Liver (tissue), 9 donors: ENCODE data around the gene HSPA1B. TPM values are rescaled to one million over a fixed set of nuclear protein-coding genes. Genes with fewer than 3 reads are reported as not detected.

ENCODE experiments used
- DNase-seq: peaks from one replicate; pipeline ENCODE4 v3.0.0-alpha.2; 2017; ENCODE audit warnings: low spot score
- H3K27ac ChIP-seq, 2 donors: one replicate each; pipeline ENCODE4 v1.7.0; 2013; ENCODE audit warnings: inconsistent platforms in 2 of 2, low read length in 2 of 2, control low read depth in 1 of 2, low read depth in 1 of 2, mild to moderate bottlenecking in 1 of 2
- H3K27me3 ChIP-seq, 4 donors: one replicate each; pipeline versions ENCODE4 v1.6.1 to v1.7.0; 2013; ENCODE audit warnings: low read length in 3 of 4, inconsistent platforms in 1 of 4, mild to moderate bottlenecking in 1 of 4, moderate library complexity in 1 of 4; ENCODE audit not compliant: control insufficient read depth in 4 of 4, insufficient read depth in 4 of 4
- H3K36me3 ChIP-seq, 4 donors: one replicate each; pipeline versions ENCODE4 v1.6.1 to v1.7.0; 2013; ENCODE audit warnings: low read length in 3 of 4, mild to moderate bottlenecking in 3 of 4, low read depth in 1 of 4, moderate library complexity in 1 of 4; ENCODE audit not compliant: control insufficient read depth in 4 of 4, insufficient read depth in 3 of 4
- H3K4me1 ChIP-seq, 4 donors: one replicate each; pipeline versions ENCODE4 v1.6.1 to v1.7.0; 2013; ENCODE audit warnings: low read length in 3 of 4, mild to moderate bottlenecking in 3 of 4, moderate library complexity in 1 of 4; ENCODE audit not compliant: control insufficient read depth in 4 of 4, insufficient read depth in 4 of 4
- H3K4me3 ChIP-seq, 3 donors: one replicate each; pipeline versions ENCODE4 v1.6.1 to v1.7.0; 2013; ENCODE audit warnings: low read length in 3 of 3, control low read depth in 1 of 3, low read depth in 1 of 3, mild to moderate bottlenecking in 1 of 3
- H3K9ac ChIP-seq, 2 donors: one replicate each; pipeline ENCODE4 v1.7.0; 2013; ENCODE audit warnings: low read length in 2 of 2, mild to moderate bottlenecking in 2 of 2, moderate library complexity in 2 of 2, control low read depth in 1 of 2, low read depth in 1 of 2
- H3K9me3 ChIP-seq, 4 donors: one replicate each; pipeline versions ENCODE4 v1.6.1 to v1.7.0; 2013; ENCODE audit warnings: low read length in 3 of 4; ENCODE audit not compliant: control insufficient read depth in 4 of 4
- EGR1 ChIP-seq, 2 donors: IDR thresholded peaks; 2 replicates each; pipeline ENCODE4 v1.6.1; 2016 to 2018; ENCODE audit warnings: antibody characterized with exemption in 2 of 2, low read depth in 2 of 2
- FOXA1 ChIP-seq: IDR thresholded peaks from 2 replicates; pipeline ENCODE4 v1.6.1; 2016; ENCODE audit warnings: antibody characterized with exemption
- GABPA ChIP-seq, 2 donors: IDR thresholded peaks in 1 of 2; conservative IDR thresholded peaks in 1 of 2; 2 replicates each; pipeline ENCODE4 v1.6.1; 2016; ENCODE audit warnings: antibody characterized with exemption in 2 of 2, mild to moderate bottlenecking in 1 of 2, moderate library complexity in 1 of 2
- JUND ChIP-seq, 2 donors: IDR thresholded peaks; 2 replicates each; pipeline ENCODE4 v1.6.1; 2016; ENCODE audit warnings: antibody characterized with exemption in 2 of 2
- NR2F2 ChIP-seq: IDR thresholded peaks from 2 replicates; pipeline ENCODE4 v1.6.1; 2016; ENCODE audit warnings: antibody characterized with exemption
- RAD21 ChIP-seq, 2 donors: IDR thresholded peaks; 2 replicates each; pipeline ENCODE4 v1.6.1; 2016; ENCODE audit warnings: antibody characterized with exemption in 2 of 2, mild to moderate bottlenecking in 2 of 2
- RXRA ChIP-seq, 2 donors: IDR thresholded peaks; 2 replicates each; pipeline ENCODE4 v1.6.1; 2017 to 2018; ENCODE audit warnings: antibody characterized with exemption in 2 of 2, mild to moderate bottlenecking in 1 of 2
- SP1 ChIP-seq: IDR thresholded peaks from 2 replicates; pipeline ENCODE4 v1.6.1; 2018; ENCODE audit warnings: antibody characterized with exemption, mild to moderate bottlenecking
- TAF1 ChIP-seq: conservative IDR thresholded peaks from 2 replicates; pipeline ENCODE4 v1.6.1; 2016; ENCODE audit warnings: antibody characterized with exemption, mild to moderate bottlenecking
- YY1 ChIP-seq: IDR thresholded peaks from 2 replicates; pipeline ENCODE4 v1.6.1; 2016; ENCODE audit warnings: antibody characterized with exemption, mild to moderate bottlenecking
- WGBS: extraction: QIAGEN DNeasy Blood & Tissue Kit; methylation state at CpG from one replicate; pipeline ENCODE4 v1.1.7; 2013; 5-methylcytosine and 5-hydroxymethylcytosine counted together
- polyA plus RNA-seq, 2 donors: library from polyadenylated mRNA; stranded (reverse) in 1 of 2; unstranded in 1 of 2; fragments of 200-250 nt in 1 of 2; fragments of >200 nt in 1 of 2; fragmentation: Nextera tagmentation in 1 of 2; extraction: Ambion mirVana in 1 of 2; gene quantifications; one replicate each; pipeline versions ENCODE4 v1.2.1 to v1.2.3, GENCODE V29; 2013 to 2015
- total RNA-seq, 2 donors: library from RNA; depleted of rRNA; stranded (reverse); fragments of >200 nt; gene quantifications; one replicate each; pipeline ENCODE4 v1.2.3, GENCODE V29; 2014
- TF ChIP-seq, protein P1 (sequence below): IDR thresholded peaks from 2 replicates; pipeline ENCODE4 v1.6.1; 2016; ENCODE audit warnings: antibody characterized with exemption
- TF ChIP-seq, protein P2 (sequence below): IDR thresholded peaks from 2 replicates; pipeline ENCODE4 v1.6.1; 2016; ENCODE audit warnings: antibody characterized with exemption, mild to moderate bottlenecking
- TF ChIP-seq, protein P3 (sequence below): IDR thresholded peaks from 2 replicates; pipeline ENCODE4 v1.6.1; 2016; ENCODE audit warnings: antibody characterized with exemption
- TF ChIP-seq, protein P4 (sequence below): IDR thresholded peaks from 2 replicates; pipeline ENCODE4 v1.6.1; 2016; ENCODE audit warnings: antibody characterized with exemption
- donor health status: healthy.
- donor health status: healthy.
- donor health status: healthy.
- donor health status: healthy.
- donor health status: healthy.

Gene HSPA1B
- total and polyA plus RNA-seq, 4 donors = 9.5 to 165 (median 43.9) TPM

GRCh38 chr6:31860349-31860748, 32.8 kb downstream of the HSPA1B start (continued):
- TF ChIP-seq, protein P1, sequence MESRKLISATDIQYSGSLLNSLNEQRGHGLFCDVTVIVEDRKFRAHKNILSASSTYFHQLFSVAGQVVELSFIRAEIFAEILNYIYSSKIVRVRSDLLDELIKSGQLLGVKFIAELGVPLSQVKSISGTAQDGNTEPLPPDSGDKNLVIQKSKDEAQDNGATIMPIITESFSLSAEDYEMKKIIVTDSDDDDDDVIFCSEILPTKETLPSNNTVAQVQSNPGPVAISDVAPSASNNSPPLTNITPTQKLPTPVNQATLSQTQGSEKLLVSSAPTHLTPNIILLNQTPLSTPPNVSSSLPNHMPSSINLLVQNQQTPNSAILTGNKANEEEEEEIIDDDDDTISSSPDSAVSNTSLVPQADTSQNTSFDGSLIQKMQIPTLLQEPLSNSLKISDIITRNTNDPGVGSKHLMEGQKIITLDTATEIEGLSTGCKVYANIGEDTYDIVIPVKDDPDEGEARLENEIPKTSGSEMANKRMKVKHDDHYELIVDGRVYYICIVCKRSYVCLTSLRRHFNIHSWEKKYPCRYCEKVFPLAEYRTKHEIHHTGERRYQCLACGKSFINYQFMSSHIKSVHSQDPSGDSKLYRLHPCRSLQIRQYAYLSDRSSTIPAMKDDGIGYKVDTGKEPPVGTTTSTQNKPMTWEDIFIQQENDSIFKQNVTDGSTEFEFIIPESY = no peak
- no peak for TF ChIP-seq TAF1
- no peak for TF ChIP-seq YY1
- no peak for TF ChIP-seq SP1

- H3K36me3 ChIP-seq = peaks cover 9 to 28% (median 12%) of the 10 kb centered on the region in 4 donors
- WGBS = 94% methylated on average over 7 of the region's 7 CpGs
- no peak for DNase-seq
- no peak overlapping the region for H3K9ac ChIP-seq
- H3K4me3 ChIP-seq = no peak overlapping the region
- TF ChIP-seq NR2F2 (no peak), TAF1 (no peak), RAD21 (IDR thresholded peaks at IDR 0.05) (no peak), EGR1 (IDR thresholded peaks at IDR 0.05; ENCODE audit: low read depth in 2 of 2) (no peak), YY1 (no peak)
- TF ChIP-seq, protein P2, sequence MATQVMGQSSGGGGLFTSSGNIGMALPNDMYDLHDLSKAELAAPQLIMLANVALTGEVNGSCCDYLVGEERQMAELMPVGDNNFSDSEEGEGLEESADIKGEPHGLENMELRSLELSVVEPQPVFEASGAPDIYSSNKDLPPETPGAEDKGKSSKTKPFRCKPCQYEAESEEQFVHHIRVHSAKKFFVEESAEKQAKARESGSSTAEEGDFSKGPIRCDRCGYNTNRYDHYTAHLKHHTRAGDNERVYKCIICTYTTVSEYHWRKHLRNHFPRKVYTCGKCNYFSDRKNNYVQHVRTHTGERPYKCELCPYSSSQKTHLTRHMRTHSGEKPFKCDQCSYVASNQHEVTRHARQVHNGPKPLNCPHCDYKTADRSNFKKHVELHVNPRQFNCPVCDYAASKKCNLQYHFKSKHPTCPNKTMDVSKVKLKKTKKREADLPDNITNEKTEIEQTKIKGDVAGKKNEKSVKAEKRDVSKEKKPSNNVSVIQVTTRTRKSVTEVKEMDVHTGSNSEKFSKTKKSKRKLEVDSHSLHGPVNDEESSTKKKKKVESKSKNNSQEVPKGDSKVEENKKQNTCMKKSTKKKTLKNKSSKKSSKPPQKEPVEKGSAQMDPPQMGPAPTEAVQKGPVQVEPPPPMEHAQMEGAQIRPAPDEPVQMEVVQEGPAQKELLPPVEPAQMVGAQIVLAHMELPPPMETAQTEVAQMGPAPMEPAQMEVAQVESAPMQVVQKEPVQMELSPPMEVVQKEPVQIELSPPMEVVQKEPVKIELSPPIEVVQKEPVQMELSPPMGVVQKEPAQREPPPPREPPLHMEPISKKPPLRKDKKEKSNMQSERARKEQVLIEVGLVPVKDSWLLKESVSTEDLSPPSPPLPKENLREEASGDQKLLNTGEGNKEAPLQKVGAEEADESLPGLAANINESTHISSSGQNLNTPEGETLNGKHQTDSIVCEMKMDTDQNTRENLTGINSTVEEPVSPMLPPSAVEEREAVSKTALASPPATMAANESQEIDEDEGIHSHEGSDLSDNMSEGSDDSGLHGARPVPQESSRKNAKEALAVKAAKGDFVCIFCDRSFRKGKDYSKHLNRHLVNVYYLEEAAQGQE = no peak
- H3K4me1 ChIP-seq = peaks cover 11 to 21% (median 17%) of the 10 kb centered on the region in 4 donors
- no peaks in the 10 kb centered on the region for H3K9me3 ChIP-seq
- no peak overlapping the region for H3K27ac ChIP-seq
- H3K27me3 ChIP-seq = no peaks in the 10 kb centered on the region
Observed at GRCh38 chr6:31861150-31861549, 33.6 kb downstream of the HSPA1B start.

DNA sequence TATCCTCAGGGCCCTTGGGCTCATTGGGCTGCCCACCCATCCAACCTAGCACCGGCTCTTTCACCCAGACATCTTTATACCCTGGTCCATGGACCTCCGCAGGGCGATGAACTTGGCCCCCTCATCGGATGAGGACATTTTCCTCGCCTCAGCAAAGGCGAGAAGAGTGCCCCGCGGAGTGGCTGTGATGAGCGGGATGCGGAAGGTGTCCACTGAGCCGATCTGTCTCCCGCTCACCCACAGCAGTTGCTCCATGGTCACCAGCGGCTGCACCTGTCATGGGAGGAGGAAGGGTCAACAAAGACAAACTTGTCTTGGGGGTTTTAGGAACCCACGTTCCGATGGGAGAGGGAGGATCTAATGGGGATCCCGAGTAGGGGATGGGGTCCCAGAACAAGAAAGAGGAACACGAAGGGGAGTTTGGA, 34.4 kb downstream of the HSPA1B start:
- TF ChIP-seq, protein P3, sequence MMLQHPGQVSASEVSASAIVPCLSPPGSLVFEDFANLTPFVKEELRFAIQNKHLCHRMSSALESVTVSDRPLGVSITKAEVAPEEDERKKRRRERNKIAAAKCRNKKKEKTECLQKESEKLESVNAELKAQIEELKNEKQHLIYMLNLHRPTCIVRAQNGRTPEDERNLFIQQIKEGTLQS = no peak
- TF ChIP-seq JUND (IDR thresholded peaks at IDR 0.05) (no peak), NR2F2 (no peak), FOXA1 (no peak), GABPA (IDR thresholded peaks at IDR 0.05 in 1 of 2, conservative IDR thresholded peaks at IDR 0.05 in 1 of 2) (no peak), RXRA (IDR thresholded peaks at IDR 0.05) (no peak), RAD21 (IDR thresholded peaks at IDR 0.05) (no peak)
- TF ChIP-seq, protein P4, sequence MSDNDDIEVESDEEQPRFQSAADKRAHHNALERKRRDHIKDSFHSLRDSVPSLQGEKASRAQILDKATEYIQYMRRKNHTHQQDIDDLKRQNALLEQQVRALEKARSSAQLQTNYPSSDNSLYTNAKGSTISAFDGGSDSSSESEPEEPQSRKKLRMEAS = no peak
- Histone ChIP-seq H3K4me1 (peaks cover 11 to 21% (median 17%) of the 10 kb centered on the region in 4 donors), H3K9ac (peak overlapping the region; percentile 86 to 88), H3K27me3 (no peaks in the 10 kb centered on the region), H3K4me3 (peak overlapping the region; percentile 64 to 86 (median 85)), H3K27ac (peak overlapping the region; percentile 84 to 85), H3K9me3 (no peaks in the 10 kb centered on the region), H3K36me3 (peaks cover 9 to 28% (median 12%) of the 10 kb centered on the region in 4 donors)
- 48% methylated on average over 17 of the region's 17 CpGs for WGBS
- no peak for DNase-seq
